EH (cell line): ENCODE measurements around the gene CYBA.

Experiments
- DNase-seq: peaks from one replicate; pipeline ENCODE4 v3.0.0-alpha.2; 2015; ENCODE audit warnings: low read depth

CYBA gene

DNA sequence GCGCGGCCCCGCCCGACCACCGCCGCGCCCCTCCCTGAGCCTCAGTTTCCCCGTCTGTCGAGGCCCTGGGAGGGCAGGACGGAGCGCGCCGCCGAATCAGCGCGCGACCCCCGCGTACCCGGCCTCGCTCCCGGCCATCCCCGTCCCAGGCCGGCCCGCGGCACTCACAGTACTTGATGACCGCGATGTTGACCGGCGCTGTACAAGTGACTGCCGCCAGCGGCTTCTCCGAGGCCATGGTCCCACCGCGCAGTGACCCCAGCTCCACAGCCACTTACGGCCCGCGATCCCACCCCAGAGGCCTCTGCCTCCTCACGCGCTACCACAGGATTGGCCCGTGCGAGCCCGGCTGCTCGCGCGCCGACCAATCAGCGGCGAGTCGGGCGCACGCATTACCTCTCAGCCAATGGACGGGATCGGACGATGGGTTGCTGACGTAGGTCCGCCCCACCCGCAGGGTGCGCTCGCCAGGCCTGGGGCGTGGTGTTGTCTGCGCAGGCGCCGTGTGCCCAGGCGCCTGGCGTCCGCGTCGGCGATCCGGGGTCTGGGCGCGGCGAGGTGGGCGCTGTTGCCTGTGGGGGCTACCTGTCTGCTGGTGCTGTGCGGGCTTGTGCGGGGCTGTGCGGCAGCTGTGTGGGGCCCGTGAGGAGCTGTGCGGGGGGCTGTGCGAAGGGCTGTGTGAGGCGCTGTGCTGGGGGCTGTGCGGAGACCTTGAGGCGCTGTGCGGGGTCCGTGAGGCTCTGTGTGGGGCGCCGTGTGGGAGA lies 12.2 kb upstream of the CYBA start, which contains the start of gene MVD:
Gene MVD, minus strand, starts transcription at position 249 of the 764 bp plus-strand sequence. Its CDS starts 11 bp downstream, at position 238.
- DNase-seq, result peak; percentile 98

DNA sequence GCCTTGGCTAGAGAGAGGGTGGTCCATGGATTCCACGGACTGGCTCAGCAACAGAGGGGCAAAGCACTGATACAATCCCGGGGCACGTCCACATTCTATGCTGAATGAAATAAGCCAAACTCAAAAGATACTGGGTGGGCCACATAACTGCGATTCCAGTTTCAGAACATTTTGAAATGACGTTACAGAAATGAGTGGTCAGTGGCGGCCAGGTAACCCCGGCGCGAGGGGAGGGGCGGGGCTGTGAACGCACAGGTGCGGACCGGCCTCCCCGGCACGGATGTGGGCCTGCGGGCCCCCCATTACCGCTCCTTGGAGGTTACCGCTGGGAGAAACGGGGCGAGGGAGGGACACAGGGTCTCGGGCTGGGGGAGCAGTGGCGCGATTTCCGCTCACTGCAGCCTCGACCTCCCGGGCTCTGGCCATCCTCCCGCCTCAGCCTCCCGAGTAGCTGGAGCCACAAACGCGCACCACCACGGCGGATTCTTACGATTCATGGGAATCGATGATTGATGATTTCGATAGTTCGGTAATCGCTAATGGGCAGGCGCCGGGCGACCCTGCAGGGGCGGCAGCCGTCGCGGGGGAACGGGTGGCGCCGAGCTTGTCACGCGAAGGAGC lies 11.5 kb upstream of the CYBA start:
- DNase-seq, result peak; percentile 12

DNA sequence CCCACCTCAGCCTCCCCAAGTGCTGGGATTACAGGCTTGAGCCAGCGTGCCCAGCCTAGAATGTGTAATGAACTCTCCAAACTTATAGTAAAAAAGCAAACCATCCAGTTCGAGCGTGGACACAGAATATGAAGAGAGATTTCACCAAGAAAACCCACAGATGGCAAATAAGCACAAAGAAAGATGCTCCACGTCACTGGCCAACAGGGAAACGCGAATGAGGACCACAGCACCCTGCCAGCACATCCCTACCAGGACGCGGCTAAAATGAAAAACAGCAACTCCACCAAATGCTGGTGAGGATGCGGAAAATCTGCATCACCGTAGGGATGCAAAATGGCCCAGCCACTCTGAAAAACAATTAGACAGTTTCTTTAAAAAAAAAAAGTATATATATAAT lies 10.6 kb upstream of the CYBA start:
- no peak for DNase-seq

DNA sequence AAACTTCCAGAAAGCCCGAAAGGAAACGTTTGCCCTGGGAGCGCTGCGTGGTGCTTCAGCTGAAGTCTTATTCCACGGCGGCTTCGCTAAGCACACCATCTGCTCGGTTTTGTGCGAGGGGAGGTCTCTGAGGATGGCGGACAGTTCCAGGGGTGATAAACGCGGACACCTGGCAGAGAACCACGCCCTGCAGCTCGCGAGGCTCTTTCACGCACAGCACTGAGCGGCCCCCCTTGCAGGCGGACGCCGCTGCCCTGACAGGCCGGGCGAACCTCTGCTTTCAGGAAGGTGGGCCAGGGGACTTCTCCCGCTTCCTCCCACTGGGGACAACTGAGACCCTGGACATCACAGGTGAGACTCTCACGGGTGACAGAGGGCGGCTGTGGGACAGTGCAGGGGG lies 8.3 kb upstream of the CYBA start:
- no peak for DNase-seq

DNA sequence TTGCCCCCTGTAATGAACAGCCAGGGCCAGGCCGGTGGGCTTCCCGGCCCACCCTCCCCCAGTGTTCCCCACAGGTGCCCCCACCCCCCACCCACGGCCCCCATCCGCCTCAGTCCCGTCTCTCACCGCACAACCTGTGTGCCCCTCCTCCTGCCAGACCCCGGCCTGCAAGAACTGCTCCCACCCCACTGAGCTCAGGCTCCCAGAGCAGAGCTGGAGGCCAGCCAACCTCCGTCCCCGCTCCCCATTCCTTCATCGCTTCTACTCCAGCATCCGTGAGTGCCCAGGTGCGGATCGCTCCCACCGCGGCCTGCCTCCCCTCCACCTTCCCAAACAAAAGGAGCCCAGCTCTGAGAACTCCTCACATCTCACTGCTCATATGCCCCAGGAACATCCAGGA lies 7.9 kb upstream of the CYBA start:
- no peak for DNase-seq

DNA sequence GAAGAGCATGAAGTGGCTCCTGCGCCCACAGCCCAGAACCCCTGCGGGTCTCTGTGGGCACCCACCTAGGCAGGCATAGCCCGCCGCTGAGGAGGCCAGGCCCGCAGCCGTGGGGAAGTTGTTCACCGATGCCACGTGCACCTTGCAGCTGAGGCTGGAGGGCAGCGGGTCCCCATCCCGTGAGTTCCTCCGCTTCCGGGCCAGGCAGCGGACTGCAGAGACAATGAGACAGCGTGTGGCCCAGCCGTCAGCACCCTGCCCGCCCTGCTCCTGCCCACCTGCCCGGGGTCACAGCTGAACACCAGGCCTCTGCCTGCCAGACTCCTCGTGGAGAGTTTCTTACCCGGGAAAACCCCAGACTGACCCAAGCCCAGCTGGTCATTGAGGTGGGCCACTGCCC lies 6.5 kb upstream of the CYBA start:
- no peak for DNase-seq

DNA sequence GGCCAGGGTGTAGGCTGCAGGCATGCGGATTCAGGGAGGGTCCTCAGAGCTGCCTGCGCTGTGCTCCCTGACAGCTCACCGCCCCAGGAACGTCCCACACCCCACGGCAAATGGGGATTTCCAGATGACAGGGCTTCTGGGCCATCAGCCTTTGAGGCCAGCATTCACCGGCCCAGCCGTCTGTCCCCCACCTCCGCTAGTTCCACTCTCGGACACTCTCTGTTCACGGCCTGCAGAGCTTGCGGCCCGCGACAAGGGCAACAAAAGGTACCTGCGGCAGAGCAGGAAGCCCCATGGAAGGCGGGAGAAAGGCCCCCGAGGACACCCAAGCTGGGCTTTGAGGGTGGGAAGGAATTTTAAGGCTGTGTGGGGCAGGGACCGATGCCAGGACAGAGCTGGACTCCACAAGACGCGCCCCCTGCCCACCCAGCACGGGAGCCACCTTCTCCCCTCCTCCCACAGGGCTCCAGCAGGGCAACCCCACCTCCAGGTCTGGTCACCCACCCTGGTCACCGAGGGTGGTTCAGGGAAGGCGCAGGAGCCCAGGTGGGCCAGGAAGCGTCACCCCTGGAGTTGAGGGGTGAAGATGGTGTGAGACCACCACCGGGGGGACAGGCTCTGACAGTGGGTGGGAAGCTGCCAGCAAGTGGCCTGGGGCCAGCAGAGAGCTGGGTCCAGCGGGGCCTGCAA lies 5.6 kb upstream of the CYBA start:
- DNase-seq, result no peak

DNA sequence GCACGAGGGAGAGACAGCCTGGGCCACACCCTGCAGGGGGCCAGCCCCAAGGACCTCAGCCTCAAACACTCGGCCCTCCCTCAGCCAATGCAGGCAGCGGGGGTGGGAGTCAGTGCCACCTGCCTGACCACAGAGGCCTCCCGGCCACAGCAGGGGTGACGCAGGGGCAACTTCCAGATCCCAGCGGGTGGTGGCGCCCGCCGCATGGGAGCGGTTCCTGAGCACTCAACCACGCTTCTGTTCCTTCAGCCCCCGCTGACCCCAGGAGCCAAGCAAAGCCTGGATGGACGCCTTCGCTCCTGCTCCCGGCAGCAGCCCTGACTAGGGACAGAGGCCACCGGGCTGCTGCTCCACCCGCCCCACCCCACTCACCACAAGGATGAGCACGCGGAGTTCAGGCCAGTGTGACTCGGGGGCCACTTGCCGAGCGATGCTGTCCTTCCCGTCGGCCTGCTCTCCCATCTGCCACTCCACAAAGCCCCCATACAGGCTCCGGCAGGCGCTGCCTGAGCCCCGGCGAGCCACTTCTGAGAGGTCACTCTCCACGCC lies 5.0 kb upstream of the CYBA start:
- no peak for DNase-seq

DNA sequence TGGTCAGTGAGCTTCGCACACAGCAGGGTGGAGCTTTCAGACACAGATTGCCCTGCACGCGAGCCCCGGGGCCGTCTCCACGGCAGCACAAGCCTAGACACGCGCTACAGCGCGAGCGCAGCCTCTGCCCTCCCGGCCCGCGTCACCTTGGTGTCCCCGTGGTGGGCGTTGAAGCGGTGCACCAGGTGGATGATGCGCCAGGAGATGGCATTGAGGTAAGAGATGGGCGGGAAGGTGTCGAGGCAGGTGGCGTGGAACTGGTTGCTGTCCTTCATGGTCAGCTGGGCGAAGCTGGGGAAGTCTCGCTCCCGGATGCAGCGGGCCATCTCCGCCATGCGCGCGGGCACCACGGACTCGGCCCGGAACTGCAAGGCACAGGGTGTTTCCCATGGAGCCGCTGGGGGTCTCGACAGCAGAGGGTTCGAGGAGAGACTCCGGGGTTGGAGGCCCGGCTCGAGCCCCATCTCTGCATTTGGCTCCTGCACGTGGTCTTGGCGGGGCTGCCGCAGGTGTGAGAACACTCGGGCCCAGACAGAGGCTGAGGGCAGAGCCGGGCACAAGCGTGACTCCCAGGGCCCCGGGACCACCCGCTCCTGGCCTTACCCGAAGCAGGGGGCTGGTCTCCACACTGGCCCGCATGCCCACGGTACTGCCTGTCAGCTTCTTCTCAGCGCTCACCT lies 4.3 kb upstream of the CYBA start:
- no peak for DNase-seq

DNA sequence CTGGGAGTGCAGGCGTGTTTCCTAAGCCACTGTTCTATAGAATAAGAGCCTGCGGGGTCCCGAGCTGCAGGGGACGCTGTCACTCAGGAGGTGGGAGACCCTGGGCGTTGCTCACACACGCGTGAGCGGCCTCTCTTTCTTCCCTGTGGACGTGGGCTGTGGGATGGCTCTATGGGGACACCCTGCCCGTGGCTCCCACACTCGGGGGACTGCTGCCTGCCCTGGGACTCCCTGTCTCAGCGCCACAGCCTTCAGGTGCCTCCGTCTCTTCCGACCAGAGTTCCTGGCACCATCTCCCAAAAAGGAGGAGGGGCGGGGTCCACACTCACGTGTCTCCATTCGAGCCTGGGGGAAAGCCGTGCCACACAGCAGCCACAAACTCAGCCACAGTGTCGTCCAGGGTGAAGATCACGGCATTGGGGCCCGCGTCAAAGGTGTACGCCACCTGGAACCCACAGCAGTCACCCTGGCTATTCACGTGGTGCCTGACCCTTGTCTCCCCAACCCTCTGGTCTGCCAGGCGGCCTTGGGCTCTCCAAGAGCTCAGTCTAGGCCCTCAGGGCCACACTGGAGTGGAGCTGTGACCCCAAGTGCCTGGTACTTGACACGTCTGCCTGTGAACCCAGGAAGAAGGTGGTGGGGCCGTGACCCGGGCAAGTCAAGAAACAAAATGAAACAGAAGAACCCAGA lies 3.7 kb upstream of the CYBA start:
- DNase-seq, result no peak

DNA sequence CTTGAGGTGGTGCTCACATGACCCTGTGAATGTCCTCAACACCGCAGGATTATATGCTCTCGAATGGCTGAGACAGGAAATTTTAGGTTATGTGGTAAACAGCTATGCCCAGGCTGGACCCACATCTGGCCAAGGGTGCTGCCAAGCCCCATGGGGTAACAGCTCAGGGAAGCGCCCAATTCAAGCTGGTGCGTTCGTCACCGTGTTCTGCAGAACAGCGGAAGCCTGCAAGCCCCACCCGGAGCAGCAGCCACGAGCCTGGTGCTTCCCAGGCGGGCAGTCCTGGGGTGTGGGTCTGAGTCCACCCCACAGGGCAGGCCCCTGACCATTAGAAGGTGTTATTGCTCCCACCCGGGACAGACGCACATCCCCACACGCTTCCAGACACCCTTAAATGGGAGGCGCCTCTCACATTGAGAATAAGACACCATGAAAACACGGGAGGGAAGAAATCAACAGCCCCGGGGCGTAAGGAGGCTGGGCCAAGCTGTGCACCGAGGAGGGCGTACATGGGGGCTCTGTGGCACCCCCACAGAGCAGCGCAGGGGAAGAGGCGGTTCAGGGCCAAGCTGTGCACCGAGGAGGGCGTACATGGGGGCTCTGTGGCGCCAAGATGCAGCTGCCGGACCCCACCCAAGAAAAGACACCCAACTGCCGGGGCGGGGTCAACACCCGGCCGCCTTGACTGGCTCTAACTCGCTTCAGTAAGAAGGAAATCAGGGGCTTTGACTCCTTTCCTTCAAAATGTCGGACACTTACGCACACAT lies 2.9 kb upstream of the CYBA start:
- DNase-seq, result no peak

DNA sequence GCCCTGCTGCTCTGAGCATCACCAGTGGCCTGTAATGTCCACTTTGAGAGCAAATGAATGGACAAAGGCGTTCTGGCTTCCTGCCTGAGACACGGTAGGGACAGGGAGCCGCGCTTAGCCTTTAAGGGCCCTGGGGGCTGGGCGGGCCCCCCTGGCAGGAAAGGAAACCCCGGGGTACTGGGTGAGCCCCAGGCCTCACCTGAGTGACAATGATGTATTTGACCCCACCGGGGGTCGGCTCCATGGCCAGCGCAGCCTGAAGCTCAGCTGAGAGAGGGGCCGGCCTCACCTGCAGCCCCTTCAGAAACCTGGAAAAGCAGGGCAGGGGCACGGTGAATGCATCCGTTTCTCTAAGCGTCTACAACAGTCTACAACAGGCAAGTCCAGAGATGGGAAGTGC lies 2.2 kb upstream of the CYBA start:
- DNase-seq, result no peak

DNA sequence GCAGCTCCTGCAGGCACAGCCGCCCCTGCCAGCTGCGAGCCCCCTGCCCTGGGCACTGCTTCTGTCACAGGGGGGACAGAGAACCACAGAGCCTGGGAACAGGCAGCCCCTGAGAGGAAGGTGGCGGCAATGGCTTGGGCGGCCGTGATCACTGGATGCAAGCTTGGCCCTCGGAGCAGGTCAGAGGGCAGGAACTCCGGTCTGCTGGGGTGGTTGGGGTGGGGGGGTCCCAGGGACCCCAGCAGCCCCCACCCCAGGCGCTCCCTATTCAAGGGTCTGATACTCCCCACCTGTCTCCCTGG lies 1.9 kb upstream of the CYBA start:
- no peak for DNase-seq

DNA sequence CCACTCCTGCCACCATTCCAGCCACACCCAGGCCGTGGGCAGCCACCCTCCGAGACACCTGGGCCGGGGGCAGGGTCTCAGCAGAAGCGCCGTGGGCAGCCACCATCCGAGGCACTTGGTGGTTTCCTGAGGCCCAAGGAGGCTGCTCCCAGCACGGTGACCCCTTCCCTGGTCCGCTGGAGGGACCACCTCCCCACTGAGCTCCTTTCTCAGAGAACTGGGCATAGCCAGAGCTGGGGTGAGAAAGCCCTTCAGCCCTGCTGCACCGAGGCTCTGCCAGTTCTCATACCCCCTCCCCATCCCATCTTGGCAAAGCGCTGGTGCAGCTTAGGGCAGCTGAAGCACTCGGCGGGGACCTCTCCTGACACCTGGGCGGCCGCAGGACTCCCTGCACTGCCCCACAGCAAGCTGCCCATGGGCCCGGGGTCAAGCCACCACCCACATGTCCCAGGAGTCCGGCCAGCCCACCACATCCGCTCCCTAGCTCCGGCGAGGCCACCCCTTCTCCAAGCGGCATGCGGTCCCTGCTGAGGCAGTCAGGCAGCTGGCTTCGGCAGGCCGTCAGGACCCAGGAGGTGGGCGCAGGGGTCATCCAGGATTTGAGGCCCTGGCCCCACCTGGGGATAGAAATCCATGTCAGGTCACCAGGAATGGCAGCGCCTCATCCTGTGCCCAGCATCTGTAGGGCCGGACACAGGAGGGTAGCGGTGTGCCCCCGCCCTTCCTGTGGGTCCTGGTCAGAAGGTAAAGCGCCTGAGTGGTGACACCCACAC lies 1.3 kb upstream of the CYBA start:
- no peak for DNase-seq

DNA sequence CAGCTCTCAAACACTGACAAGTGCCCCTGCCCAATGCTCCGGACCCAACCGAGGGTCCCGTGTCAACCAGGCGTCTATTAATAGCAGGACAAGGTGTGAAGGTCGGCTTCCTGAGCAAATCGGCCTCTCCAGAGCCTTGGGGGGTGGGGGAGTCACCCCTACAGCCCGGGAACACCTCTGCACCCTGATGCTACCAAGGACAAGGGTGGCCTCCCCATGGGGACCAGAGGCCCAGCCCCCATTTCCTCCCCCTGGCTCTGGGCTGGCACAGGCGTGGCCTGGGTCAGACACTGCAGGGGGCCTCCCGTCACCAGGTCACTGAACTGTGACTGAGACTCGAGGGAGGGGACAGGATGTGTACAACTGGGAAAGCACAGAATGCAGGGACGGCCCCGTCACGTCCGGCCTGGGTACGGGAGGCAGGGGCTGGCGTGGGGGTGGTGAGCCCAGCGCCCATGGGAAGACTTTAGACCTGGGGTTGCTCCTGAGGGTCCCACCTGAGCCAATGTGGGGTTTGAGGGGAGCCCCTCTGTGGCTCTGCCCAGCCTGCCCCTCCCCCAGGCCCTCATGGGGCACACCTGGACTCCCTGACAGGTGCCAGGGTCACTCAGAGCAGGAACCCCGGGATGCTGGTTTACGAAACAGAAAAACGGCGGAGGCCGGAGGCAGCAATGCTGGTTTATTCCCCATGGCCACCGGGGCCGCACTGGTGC lies 579 bp upstream of the CYBA start:
- peak; percentile 20 for DNase-seq

DNA sequence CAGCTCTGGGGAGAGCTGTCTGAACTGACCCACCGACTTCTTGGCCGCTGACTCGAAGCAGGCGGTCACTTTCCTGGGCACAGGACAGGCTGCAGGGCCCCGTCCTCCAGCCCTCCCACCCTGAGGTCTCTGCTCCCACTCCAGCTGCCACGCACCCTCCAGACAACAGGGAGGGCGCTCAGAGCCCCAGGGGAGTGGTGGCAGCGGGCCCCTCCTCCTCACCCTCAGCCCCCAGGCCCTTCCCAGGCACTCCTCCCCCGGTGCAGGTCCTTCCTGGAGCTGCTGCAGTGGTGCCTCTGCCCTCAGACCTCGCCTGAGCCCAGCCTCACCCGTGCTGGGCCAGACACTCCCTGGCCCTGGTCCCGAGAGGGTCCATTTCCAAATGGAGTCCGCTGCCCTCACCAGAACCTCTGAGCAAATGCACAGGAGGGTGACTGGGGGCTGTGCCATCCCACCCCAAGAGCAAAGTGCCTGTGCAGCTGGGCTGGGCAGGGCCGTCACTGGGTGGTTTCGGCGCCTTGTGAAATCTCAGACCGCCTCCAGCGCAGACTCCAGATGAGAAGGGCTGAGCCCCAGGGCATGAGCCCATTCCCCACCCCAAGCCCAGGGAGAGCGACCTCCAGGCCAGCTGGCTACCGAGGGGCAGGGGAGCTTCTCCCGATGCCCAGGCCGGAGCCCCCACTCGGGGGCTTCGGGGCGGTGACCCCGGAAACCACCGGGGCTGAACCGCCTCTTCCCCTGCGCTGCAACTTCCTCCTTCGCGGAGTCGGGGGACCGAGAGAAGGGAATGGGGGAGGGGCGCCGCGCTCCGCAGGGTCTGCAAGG lies 717 bp downstream of the CYBA start:
- peak; percentile 39 for DNase-seq

DNA sequence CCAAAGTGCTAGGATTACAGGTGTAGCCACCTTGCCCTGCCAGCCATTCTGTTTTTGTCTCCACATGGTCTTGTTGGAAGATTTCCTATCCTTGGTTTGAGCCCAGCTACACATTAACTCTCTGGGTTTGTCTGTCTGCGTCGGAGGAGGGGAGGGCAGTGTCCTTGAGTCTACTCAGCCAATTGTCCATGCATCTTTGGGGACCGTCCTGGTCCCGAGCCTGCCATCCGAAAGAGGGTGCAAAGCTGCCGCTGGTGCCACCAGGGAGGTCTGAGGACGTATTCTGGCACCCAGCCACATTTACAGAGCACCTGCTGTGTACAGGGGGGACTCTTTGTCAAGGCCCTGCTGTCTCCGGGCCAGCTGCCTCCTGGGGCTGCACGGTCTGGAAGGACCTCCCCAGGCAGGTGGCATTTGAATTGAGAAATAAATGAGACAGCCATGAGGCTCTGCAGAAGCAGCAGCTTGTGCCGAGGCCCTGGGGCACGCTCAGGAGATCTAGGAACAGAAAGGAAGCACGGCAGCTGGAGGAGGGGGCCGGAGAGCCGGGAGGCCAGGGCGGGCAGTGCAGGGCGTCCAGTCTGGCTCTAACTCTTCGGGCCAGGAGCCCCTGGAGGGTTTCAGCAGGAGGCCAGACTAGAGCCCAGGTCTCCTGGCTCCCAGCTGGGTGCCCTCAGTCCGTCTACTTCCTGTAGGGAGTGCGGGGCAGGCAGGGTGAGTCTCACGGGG lies 1.5 kb downstream of the CYBA start:
- DNase-seq, result no peak
